Measurements from ENCODE around the gene PPP3CA.

Gene PPP3CA

GRCh38 chr4:101347267-101347556 lies at the start of gene PPP3CA:
Gene PPP3CA, minus strand, starts transcription at chr4:101347526.
- in situ Hi-C loops (cut with MboI; ENCODE audit: low sequenced_read_pairs), result no loop called here

- in situ Hi-C loops (cut with MboI; ENCODE audit: low sequenced_read_pairs), result no loop called here
Observed at GRCh38 chr4:101393256-101393655, 45.9 kb upstream of the PPP3CA start.

- in situ Hi-C loops (cut with MboI; ENCODE audit: low sequenced_read_pairs), result no loop called here
Observed at GRCh38 chr4:101370663-101371210, 23.4 kb upstream of the PPP3CA start.

GRCh38 chr4:101367201-101367600 lies 19.9 kb upstream of the PPP3CA start:
- in situ Hi-C loops (cut with MboI; ENCODE audit: low sequenced_read_pairs), result no loop called here

GRCh38 chr4:101366331-101366730 lies 19.0 kb upstream of the PPP3CA start:
- in situ Hi-C loops (cut with MboI; ENCODE audit: low sequenced_read_pairs), result no loop called here

- in situ Hi-C loops (cut with MboI; ENCODE audit: low sequenced_read_pairs), result no loop called here
Observed at GRCh38 chr4:101357751-101358150, 10.4 kb upstream of the PPP3CA start.

- in situ Hi-C loops (cut with MboI; ENCODE audit: low sequenced_read_pairs), result no loop called here
Observed at GRCh38 chr4:101356928-101357327, 9.6 kb upstream of the PPP3CA start.

- in situ Hi-C loops (cut with MboI; ENCODE audit: low sequenced_read_pairs), result no loop called here
Observed at GRCh38 chr4:101355767-101356702, 8.7 kb upstream of the PPP3CA start.

GRCh38 chr4:101355246-101355645 lies 7.9 kb upstream of the PPP3CA start:
- in situ Hi-C loops (cut with MboI; ENCODE audit: low sequenced_read_pairs), result no loop called here

GRCh38 chr4:101349801-101350064 lies 2.4 kb upstream of the PPP3CA start:
- in situ Hi-C loops (cut with MboI; ENCODE audit: low sequenced_read_pairs), result no loop called here

GRCh38 chr4:101348995-101349800 lies 1.9 kb upstream of the PPP3CA start:
- in situ Hi-C loops (cut with MboI; ENCODE audit: low sequenced_read_pairs), result no loop called here

GRCh38 chr4:101348367-101348827 lies 1.1 kb upstream of the PPP3CA start:
- in situ Hi-C loops (cut with MboI; ENCODE audit: low sequenced_read_pairs), result no loop called here

- in situ Hi-C loops (cut with MboI; ENCODE audit: low sequenced_read_pairs), result no loop called here
Observed at GRCh38 chr4:101347557-101348366, 436 bp upstream of the PPP3CA start.

GRCh38 chr4:101346351-101347266 lies 717 bp downstream of the PPP3CA start:
- in situ Hi-C loops (cut with MboI; ENCODE audit: low sequenced_read_pairs), result no loop called here

- in situ Hi-C loops (cut with MboI; ENCODE audit: low sequenced_read_pairs), result no loop called here
Observed at GRCh38 chr4:101345596-101346350, 1.6 kb downstream of the PPP3CA start.

- in situ Hi-C loops (cut with MboI; ENCODE audit: low sequenced_read_pairs), result no loop called here
Observed at GRCh38 chr4:101345271-101345595, 2.1 kb downstream of the PPP3CA start.

- in situ Hi-C loops (cut with MboI; ENCODE audit: low sequenced_read_pairs), result no loop called here
Observed at GRCh38 chr4:101339332-101339731, 8.0 kb downstream of the PPP3CA start.

- in situ Hi-C loops (cut with MboI; ENCODE audit: low sequenced_read_pairs), result no loop called here
Observed at GRCh38 chr4:101337688-101338087, 9.6 kb downstream of the PPP3CA start.

- in situ Hi-C loops (cut with MboI; ENCODE audit: low sequenced_read_pairs), result no loop called here
Observed at GRCh38 chr4:101334963-101335572, 12.3 kb downstream of the PPP3CA start.
